GM18519 (cell line): ENCODE data around the gene PHTF2.
"Not testable (repeated sequence)": the region's sequence is repeated elsewhere in the genome, so short reads cannot be mapped to it uniquely, and the experiment has no call there.

Source experiments
- ATAC-seq: cut with Tn5 transposase; IDR thresholded peaks from one replicate; pipeline ENCODE4 v1.9.1; 2021; ENCODE audit warnings: mild to moderate bottlenecking, moderate library complexity; ENCODE audit not compliant: unreplicated experiment, low FRiP score

The PHTF2 gene

DNA sequence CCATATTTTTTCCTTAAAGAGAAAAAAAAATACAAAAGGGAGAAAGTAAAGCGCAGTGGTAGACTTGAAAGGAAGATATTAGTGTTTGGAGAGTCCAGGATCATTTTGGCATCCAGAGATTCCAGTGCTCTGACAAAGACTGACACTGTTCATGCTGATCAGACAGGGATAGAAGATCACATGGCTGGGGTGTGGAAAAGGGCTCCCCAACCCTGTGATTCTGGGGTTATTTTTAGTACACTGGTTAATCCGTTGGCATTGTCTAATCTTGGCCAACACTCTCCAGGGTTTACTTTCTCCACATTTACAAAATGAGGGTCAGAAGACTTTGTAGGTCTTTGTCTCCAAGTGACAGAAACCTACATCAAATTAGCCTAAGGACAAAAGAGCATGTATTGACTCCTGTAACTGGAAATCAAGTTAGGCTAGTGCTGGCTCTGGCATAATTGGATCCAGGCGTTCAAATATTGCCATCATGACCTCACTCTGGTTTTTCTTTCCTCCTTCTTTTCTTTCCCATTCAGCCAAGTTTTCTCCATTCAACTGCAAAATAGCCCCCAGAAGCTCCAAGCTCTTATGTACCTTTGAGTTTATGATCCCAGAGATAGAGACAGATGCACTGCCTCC, 181.6 kb downstream of the PHTF2 start:
- ATAC-seq: no peak

DNA sequence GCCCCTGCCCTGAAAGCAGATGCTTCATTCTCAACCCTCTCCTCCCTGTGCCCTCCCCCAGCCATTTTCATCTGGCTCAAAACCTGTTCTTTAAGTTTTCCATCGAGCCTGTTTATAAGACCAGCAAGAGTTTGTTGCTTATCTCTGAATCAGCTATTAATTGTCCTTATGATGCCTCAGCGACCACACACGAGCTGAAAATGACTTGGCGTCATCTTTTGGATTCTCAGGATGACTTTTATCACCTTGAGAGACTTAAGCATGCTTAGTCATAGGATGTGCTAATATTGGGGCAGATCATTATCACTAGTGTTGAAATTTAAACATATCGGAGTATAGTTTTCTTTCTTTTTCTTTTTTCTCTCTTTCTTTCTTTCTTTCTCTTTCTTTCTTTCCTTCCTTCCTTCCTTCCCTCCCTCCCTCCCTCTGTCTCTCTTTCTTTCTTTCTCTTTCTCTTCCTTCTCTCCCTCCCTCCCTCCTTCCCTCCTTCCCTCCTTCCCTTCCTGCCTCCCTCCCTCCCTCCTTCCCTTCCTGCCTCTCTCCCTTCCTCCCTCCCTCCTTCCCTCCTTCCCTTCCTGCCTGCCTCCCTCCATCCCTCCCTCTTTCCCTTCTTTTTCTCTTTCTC, 184.5 kb downstream of the PHTF2 start:
- ATAC-seq: peak; percentile 51

DNA sequence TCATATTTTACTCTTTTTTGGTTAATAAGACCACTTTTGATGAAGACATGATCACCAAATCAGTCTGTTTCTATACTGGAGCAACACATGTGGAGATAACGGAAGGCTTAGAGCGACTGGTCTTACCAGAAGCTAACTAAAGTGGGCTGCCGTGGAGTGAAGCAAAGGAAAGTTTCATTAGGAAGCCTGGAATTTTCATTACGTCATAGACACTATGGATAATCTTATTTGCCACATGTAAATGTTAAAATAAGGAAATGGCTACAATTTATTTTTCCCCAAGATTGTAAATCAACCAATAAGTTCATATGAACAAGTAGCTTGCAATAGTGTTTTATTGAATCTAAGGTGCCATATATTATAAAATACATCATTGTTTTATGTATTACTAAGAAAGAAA, 185.4 kb downstream of the PHTF2 start:
- no peak for ATAC-seq

DNA sequence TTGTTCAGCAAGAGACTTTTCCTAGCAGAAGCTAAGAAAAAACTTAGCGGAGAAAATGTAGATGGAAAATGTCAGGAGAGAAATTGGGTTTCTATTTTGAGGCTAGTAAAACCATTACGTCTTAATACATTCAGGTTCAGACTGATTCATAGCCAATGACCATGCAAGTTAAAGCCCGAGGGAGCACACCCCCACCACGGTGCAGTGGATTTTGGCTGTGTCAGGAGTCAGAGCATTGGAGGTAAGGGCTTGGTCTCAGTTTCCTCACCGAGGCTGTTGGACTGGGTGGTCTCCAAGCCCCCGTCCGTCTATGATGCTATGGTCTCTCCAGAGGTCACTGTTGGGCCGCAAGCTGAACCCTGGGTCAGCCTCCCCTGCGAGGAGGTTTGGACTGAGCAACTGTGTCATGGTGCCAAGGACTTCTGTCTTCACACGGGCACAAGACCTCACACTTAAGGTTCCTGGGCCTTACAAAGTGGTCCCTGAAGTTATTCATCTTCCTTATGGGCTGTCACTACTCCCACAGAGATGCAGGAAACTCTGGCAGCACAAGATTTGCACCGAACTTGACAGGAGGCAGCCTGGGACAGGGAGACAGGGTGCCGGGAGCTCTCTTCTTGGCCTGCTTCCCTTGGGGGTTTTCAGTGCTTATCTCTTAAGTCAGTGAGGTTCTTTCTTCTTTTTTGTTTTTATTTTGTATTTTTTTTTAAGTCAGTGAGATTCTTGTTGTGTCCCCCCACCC, 186.8 kb downstream of the PHTF2 start:
- no peak for ATAC-seq

DNA sequence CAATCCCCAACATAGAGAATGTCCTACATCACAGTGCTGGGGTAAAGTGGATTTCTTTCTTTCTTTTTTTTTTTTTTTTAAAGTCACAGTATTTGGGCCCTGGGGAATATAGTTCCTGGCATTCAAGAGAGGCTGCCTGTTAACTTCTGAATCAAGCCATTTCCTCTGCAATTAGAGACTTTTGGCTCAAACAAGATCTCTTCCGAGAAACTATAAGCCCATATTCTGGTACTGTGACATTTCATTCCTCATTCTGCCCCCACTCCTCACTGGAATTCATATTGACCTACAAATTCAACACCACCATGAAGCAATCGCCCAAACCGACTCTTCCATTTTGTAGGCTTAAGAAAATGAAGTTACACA, 187.4 kb downstream of the PHTF2 start:
- no peak for ATAC-seq

DNA sequence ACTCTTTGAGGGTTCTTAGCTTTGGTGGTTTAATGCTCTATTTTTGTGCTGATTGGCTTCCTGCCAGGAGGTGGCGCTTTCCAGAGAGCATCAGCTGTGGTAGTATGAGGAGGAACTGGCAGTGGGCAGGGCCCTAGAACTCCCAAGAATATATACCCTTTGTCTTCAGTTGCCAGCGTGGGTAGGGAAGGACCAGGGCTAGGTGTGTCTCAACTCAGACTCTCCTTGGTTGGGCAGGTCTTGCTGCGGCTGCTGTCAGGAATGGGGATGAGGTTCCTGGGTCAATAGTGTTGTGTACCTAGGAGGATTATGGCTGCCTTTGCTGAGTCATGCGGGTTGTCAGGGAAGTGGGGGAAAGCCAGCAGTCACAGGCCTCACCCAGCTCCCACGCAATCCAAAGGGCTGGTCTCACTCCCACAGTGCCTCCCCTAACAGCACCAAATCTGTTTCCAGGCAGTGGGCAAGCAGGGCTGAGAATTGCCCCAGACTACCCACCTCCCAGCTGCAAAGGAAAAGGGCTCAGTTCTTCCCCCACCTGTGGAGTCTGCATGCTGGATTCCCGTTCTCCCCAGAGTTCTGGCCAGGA, 191.5 kb downstream of the PHTF2 start:
- ATAC-seq: no peak

DNA sequence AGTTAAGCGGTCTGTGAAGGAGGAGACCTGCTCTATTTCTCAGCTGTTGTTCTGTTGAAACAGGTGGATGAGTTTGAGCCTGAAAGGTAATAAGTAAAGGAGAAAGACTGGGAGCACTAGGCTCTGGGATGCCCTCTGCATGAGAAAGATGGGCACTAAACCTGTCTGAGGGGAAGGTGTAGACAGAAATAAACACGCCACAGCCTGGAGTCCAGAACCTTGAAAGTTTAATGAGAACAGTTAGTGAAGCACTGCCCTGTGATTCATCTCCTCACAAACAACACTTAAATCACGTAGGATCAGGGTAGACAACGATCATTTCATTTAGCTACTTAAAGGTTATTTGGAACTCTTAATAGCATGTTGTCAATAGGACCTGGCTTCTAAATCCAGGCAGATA, 193.1 kb downstream of the PHTF2 start:
- ATAC-seq: no peak

DNA sequence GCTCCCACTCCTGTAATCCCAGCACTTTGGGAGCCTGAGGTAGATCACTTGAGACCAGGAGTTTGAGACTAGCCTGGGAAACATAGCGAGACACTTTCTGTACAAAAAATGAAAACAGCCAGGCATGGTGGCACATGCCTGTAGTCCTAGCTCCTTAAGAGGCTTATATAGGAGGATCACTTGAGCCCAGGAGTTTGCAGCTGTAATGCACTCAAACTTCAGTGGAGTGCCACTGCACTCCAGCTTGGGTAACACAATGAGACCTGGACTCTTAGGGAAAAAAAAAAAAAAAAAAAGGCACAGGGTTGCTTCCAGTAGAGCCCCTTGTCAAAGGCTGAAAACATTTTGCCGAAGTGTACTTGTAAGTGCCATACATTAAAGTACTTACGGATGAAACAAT, 195.3 kb downstream of the PHTF2 start:
- no peak for ATAC-seq

DNA sequence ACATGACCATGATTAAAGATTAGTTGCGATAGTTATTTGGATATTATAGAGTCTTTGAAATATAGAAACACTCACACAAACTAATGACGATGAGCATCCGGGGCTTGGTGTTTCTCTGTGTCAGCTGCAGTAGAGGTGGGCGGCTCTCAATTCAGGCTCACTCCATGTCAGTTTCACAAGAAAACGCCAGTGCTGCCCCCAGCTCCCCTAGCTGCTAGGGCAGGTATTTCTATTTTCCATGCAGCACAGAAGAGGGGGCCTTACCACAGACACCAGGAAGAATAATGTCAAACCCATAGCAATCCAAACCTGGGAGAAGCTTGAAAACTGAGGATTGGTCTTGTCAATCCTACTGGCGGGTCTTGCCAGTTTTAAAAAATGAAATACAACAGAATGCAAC, 197.1 kb downstream of the PHTF2 start:
- ATAC-seq: no peak

DNA sequence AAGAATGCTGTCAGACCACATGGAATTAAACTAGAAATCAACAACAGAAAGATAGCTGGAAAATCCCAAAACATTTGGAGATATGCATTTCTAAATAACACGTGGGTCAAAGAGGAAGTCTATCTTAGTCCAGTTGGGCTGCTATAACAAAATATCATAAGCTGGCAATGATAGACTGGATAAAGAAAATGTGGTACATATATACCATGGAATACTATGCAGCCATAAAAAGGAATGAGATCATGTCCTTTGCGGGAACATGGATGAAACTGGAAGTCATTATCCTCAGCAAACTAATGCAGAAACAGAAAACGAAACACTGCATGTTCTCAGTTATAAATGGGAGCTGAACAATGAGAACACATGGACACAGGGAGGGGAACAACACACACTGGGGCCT, 200.6 kb downstream of the PHTF2 start:
- not testable (repeated sequence) for ATAC-seq

DNA sequence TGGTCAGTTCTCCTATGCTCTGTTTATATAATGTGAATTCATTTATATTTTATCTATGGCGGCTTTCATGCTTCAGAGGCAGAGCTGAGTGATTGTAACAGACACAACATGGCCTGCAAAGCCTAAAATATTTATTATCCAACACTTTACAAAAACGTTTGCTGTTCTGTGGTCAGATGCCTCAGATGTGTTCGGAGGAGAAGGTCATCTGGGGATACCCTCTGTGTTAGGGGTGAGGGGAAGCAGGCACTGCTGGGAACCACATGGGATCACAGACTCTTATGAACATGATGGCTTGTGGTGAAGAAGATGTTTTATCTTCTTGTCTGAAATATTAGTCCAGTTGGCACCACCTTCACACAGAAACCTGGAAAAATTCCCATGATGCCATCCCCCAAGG, 203.4 kb downstream of the PHTF2 start:
- ATAC-seq: no peak

DNA sequence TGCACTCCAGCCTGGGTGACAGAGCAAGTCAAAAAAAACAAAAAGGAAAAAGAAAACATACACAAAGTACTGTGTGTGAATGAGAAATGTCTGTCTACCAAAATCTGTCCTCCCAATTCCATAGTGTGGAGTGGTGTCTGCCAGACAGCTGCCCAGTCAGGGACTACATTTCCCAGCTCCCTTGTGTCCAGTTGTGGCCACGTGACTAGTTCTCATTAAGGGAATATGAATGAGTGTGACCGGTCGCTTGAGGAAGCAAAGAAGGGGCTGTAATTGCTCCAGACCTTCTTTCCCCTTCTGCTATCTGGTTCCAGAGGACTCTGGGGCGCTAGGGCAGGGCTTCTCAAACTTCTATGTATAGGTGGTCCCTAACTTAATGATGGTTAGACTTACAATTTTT, 204.1 kb downstream of the PHTF2 start:
- no peak for ATAC-seq

DNA sequence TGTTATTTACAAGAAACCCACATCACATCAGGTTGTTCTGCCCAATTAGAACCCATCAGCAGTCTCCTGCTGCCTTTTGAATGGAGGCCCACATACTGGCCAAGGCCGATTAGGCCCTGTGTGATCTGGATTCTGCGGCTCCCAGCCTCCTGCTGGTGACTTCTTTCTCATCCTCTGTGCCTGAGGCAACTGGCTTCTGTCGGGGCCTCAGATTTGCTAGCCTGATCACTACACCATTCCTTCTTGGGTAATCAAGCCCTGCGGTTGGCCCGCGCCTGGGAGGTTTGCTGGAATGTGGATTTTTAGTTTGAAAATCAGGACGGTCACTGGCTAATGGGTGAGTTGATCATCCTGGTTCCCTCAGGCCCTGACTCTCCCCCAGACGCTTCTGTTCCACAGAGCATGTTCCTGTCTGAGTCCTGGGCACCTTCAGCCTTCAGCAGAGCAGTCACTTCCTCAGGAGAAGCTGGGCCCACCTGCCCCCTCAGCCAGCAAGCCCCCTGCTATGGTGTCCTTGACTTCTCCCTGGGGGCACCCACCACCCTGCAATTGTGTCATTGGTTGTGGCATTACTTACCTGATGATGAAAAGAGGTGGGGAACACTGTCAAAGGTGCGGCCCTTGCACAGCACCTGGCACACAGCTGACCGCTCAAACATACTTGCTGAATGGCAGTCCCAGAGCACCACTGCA, 207.6 kb downstream of the PHTF2 start:
- ATAC-seq: no peak
